ENCODE measurements around the gene TNFSF18.

Gene TNFSF18

GRCh38 chr1:173038875-173039554 lies 11.7 kb downstream of the TNFSF18 start:
- DNase-seq, result no peak

GRCh38 chr1:173024543-173024942 lies 26.2 kb downstream of the TNFSF18 start:
- no peak for DNase-seq

- no peak for DNase-seq
Observed at GRCh38 chr1:173023343-173023742, 27.4 kb downstream of the TNFSF18 start.

- DNase-seq, result no peak
Observed at GRCh38 chr1:173020138-173020750, 30.5 kb downstream of the TNFSF18 start.

GRCh38 chr1:173017792-173018191 lies 32.9 kb downstream of the TNFSF18 start:
- DNase-seq, result no peak

GRCh38 chr1:173016419-173016818 lies 34.3 kb downstream of the TNFSF18 start:
- peak; percentile 8 for DNase-seq

- no peak for DNase-seq
Observed at GRCh38 chr1:173015629-173016028, 35.1 kb downstream of the TNFSF18 start.

- DNase-seq, result no peak
Observed at GRCh38 chr1:173014160-173014559, 36.6 kb downstream of the TNFSF18 start.

- DNase-seq, result no peak
Observed at GRCh38 chr1:173012126-173012525, 38.6 kb downstream of the TNFSF18 start.

- DNase-seq, result no peak
Observed at GRCh38 chr1:173009597-173009996, 41.1 kb downstream of the TNFSF18 start.

- DNase-seq, result no peak
Observed at GRCh38 chr1:173005196-173005864, 45.4 kb downstream of the TNFSF18 start.

GRCh38 chr1:173002891-173003838 lies 47.6 kb downstream of the TNFSF18 start:
- peak; percentile 69 for DNase-seq

- DNase-seq, result no peak
Observed at GRCh38 chr1:172999349-172999748, 51.4 kb downstream of the TNFSF18 start.

- DNase-seq, result peak; percentile 75
Observed at GRCh38 chr1:172997941-172998361, 52.8 kb downstream of the TNFSF18 start.

GRCh38 chr1:172993640-172994039 lies 57.1 kb downstream of the TNFSF18 start:
- peak; percentile 90 for DNase-seq

- DNase-seq, result no peak
Observed at GRCh38 chr1:172991674-172992400, 58.9 kb downstream of the TNFSF18 start.

GRCh38 chr1:172990598-172991215 lies 60.0 kb downstream of the TNFSF18 start:
- DNase-seq, result peak; percentile 89

Data from fibroblast of skin of right quadriceps (primary cell).